Muscle layer of duodenum (tissue), 2 donors: ENCODE data around the gene TBC1D7.

Experiments used
- H3K27ac ChIP-seq: one replicate; pipeline ENCODE4 v1.7.0; 2013; ENCODE audit warnings: mild to moderate bottlenecking, low read length
- H3K27me3 ChIP-seq: one replicate; pipeline ENCODE4 v1.7.0; 2013; ENCODE audit warnings: low read depth, mild to moderate bottlenecking, control low read depth, low read length
- H3K36me3 ChIP-seq, 2 donors: one replicate each; pipeline ENCODE4 v1.7.0; 2013; ENCODE audit warnings: low read length in 2 of 2, control low read depth in 1 of 2, mild to moderate bottlenecking in 1 of 2; ENCODE audit not compliant: insufficient read depth in 2 of 2, control insufficient read depth in 1 of 2
- H3K4me1 ChIP-seq, 2 donors: one replicate each; pipeline ENCODE4 v1.7.0; 2013; ENCODE audit warnings: low read length in 2 of 2, mild to moderate bottlenecking in 2 of 2, control low read depth in 1 of 2, moderate library complexity in 1 of 2; ENCODE audit not compliant: insufficient read depth in 2 of 2, control insufficient read depth in 1 of 2
- H3K4me3 ChIP-seq, 2 donors: one replicate each; pipeline ENCODE4 v1.7.0; 2013; ENCODE audit warnings: low read length in 2 of 2, low read depth in 1 of 2, mild to moderate bottlenecking in 1 of 2
- H3K9me3 ChIP-seq, 2 donors: one replicate each; pipeline ENCODE4 v1.7.0; 2013; ENCODE audit warnings: low read length in 2 of 2, control low read depth in 1 of 2, mild to moderate bottlenecking in 1 of 2; ENCODE audit not compliant: control insufficient read depth in 1 of 2
- donor health status: healthy.

The TBC1D7 gene

GRCh38 chr6:13355043-13355945, 27.0 kb upstream of the TBC1D7 start:
- Histone ChIP-seq H3K4me1 (peaks cover 10 to 14% of the 10 kb centered on the region in 2 donors), H3K4me3 (no peak overlapping the region), H3K27me3 (no peaks in the 10 kb centered on the region), H3K9me3 (no peaks in the 10 kb centered on the region), H3K27ac (peak overlapping the region; percentile 42), H3K36me3 (no peaks in the 10 kb centered on the region)

- Histone ChIP-seq H3K27me3 (no peaks in the 10 kb centered on the region), H3K9me3 (no peaks in the 10 kb centered on the region), H3K4me1 (peaks cover 10 to 14% of the 10 kb centered on the region in 2 donors), H3K36me3 (no peaks in the 10 kb centered on the region), H3K27ac (peak overlapping the region; percentile 42), H3K4me3 (no peak overlapping the region)
These were observed 26.1 kb upstream of the TBC1D7 start for GRCh38 chr6:13354331-13355042.

GRCh38 chr6:13352165-13352564, 23.8 kb upstream of the TBC1D7 start:
- Histone ChIP-seq H3K36me3 (no peaks in the 10 kb centered on the region), H3K27me3 (no peaks in the 10 kb centered on the region), H3K9me3 (no peaks in the 10 kb centered on the region), H3K4me1 (peaks cover 10 to 14% of the 10 kb centered on the region in 2 donors), H3K27ac (no peak overlapping the region), H3K4me3 (no peak overlapping the region)

GRCh38 chr6:13351271-13351670, 22.9 kb upstream of the TBC1D7 start:
- Histone ChIP-seq H3K9me3 (no peaks in the 10 kb centered on the region), H3K4me3 (no peak overlapping the region), H3K4me1 (peaks cover 10 to 14% of the 10 kb centered on the region in 2 donors), H3K27me3 (no peaks in the 10 kb centered on the region), H3K36me3 (no peaks in the 10 kb centered on the region), H3K27ac (no peak overlapping the region)

- no peaks in the 10 kb centered on the region for H3K36me3 ChIP-seq
- peaks cover 8% of the 10 kb centered on the region in 2 donors for H3K4me1 ChIP-seq
- H3K27ac ChIP-seq, result no peak overlapping the region
- H3K9me3 ChIP-seq, result no peaks in the 10 kb centered on the region
- H3K4me3 ChIP-seq, result no peak overlapping the region
- H3K27me3 ChIP-seq, result no peaks in the 10 kb centered on the region
These were observed 21.6 kb upstream of the TBC1D7 start for GRCh38 chr6:13349811-13350506.

GRCh38 chr6:13348334-13349113, 20.2 kb upstream of the TBC1D7 start:
- Histone ChIP-seq H3K36me3 (no peaks in the 10 kb centered on the region), H3K4me3 (no peak overlapping the region), H3K9me3 (no peaks in the 10 kb centered on the region), H3K4me1 (no peaks in the 10 kb centered on the region), H3K27ac (no peak overlapping the region), H3K27me3 (no peaks in the 10 kb centered on the region)

GRCh38 chr6:13346245-13346644, 17.9 kb upstream of the TBC1D7 start:
- Histone ChIP-seq H3K27me3 (no peaks in the 10 kb centered on the region), H3K9me3 (peaks cover 0 to 6% of the 10 kb centered on the region in 2 donors), H3K36me3 (no peaks in the 10 kb centered on the region), H3K4me1 (no peaks in the 10 kb centered on the region), H3K4me3 (no peak overlapping the region), H3K27ac (no peak overlapping the region)

- Histone ChIP-seq H3K36me3 (no peaks in the 10 kb centered on the region), H3K4me3 (no peak overlapping the region), H3K9me3 (peaks cover 0 to 7% of the 10 kb centered on the region in 2 donors), H3K27ac (no peak overlapping the region), H3K4me1 (no peaks in the 10 kb centered on the region), H3K27me3 (no peaks in the 10 kb centered on the region)
These were observed 14.2 kb upstream of the TBC1D7 start for GRCh38 chr6:13342414-13343019.

GRCh38 chr6:13339863-13340630, 11.7 kb upstream of the TBC1D7 start:
- H3K36me3 ChIP-seq, result no peaks in the 10 kb centered on the region
- no peak overlapping the region for H3K4me3 ChIP-seq
- no peak overlapping the region for H3K27ac ChIP-seq
- peaks cover 0 to 5% of the 10 kb centered on the region in 2 donors for H3K4me1 ChIP-seq
- H3K27me3 ChIP-seq, result no peaks in the 10 kb centered on the region
- H3K9me3 ChIP-seq, result peaks cover 0 to 7% of the 10 kb centered on the region in 2 donors

- Histone ChIP-seq H3K4me3 (no peak overlapping the region), H3K9me3 (peaks cover 0 to 7% of the 10 kb centered on the region in 2 donors), H3K36me3 (no peaks in the 10 kb centered on the region), H3K27ac (no peak overlapping the region), H3K27me3 (no peaks in the 10 kb centered on the region), H3K4me1 (peaks cover 0 to 5% of the 10 kb centered on the region in 2 donors)
These were observed 9.7 kb upstream of the TBC1D7 start for GRCh38 chr6:13338038-13338437.
